Thymus (tissue), 11 donors: ENCODE measurements around the gene DMKN. TPM values are rescaled to one million over a fixed set of nuclear protein-coding genes. Genes with fewer than 3 reads are reported as not detected.

Source experiments
- DNase-seq, 9 donors: peaks; one replicate each; pipeline ENCODE4 v3.0.0-alpha.2; 2013; ENCODE audit warnings: low spot score in 9 of 9, low read depth in 6 of 9, missing footprints in 1 of 9
- H3K27ac ChIP-seq, 2 donors: one replicate each; pipeline ENCODE4 v1.5.1; 2013; ENCODE audit warnings: control low read depth in 1 of 2, low read depth in 1 of 2, low read length in 1 of 2, mild to moderate bottlenecking in 1 of 2, moderate library complexity in 1 of 2
- H3K27me3 ChIP-seq, 2 donors: one replicate each; pipeline ENCODE4 v1.5.1; 2013; ENCODE audit warnings: low read length in 1 of 2; ENCODE audit not compliant: control insufficient read depth in 2 of 2, insufficient read depth in 1 of 2
- H3K36me3 ChIP-seq, 2 donors: one replicate each; pipeline ENCODE4 v1.5.1; 2013; ENCODE audit warnings: low read length in 1 of 2, mild to moderate bottlenecking in 1 of 2, moderate library complexity in 1 of 2; ENCODE audit not compliant: control insufficient read depth in 2 of 2, insufficient read depth in 2 of 2
- H3K4me1 ChIP-seq, 2 donors: one replicate each; pipeline ENCODE4 v1.5.1; 2013; ENCODE audit warnings: low read length in 2 of 2; ENCODE audit not compliant: control insufficient read depth in 2 of 2, insufficient read depth in 2 of 2
- H3K4me3 ChIP-seq, 2 donors: one replicate each; pipeline ENCODE4 v1.5.1; 2013; ENCODE audit warnings: low read length in 2 of 2, control low read depth in 1 of 2, mild to moderate bottlenecking in 1 of 2
- H3K9me3 ChIP-seq, 2 donors: one replicate each; pipeline ENCODE4 v1.5.1; 2013; ENCODE audit warnings: low read length in 1 of 2, mild to moderate bottlenecking in 1 of 2; ENCODE audit not compliant: control insufficient read depth in 2 of 2, insufficient read depth in 1 of 2
- WGBS: extraction: QIAGEN DNeasy Blood & Tissue Kit; methylation state at CpG from one replicate; pipeline ENCODE4 v1.1.7; 2013; 5-methylcytosine and 5-hydroxymethylcytosine counted together
- polyA plus RNA-seq: library from polyadenylated mRNA; stranded (reverse); fragments of 200-250 nt; gene quantifications from one replicate; pipeline ENCODE4 v1.2.3, GENCODE V29; 2013
- total RNA-seq: library from RNA; stranded (reverse); fragments of 120-200 nt; gene quantifications from one replicate; pipeline ENCODE4 v1.2.4, GENCODE V29; 2013
- donor health status: healthy.

The DMKN gene
- total and polyA plus RNA-seq, 2 donors, result 23.2 to 175 TPM

DNA sequence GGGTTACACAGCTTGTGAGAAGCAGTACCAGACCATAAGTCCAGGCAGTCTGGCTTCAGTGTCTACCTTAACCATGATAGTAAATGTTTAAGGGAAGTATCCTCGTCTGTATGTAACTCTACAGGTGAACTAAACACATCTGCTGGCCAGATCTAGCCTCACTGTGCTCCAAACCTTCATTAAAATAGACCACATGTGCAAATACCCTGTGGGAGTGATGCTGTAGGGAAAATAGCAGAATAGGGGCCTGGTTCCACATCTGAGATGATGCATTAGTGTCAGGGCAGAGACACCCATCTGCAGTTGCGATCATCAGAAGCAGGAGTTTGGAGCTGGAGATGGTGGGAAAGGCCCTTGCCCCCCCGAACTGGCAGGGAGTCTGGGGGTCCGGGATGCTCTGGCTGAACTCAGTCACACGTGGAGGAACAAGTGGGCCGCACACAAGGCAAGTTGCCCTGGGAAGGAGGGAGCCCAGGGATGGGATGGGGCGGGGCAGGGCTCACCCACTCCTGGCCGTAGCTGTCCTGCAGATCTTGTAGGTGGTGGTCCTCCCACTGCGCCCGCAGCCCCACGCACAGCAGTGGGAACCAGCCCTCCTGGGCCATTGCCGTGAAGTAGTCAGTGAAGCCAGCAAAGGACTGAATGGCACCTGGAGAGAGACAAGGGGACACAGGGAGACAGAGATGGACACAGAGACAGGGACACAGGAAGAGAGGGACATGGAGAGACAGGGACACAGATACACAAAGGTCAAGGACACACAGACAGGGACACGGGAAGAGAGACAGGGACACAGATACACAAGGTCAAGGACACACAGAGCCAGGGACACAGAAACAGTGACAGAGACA is 39.3 kb upstream of the DMKN start:
- Histone ChIP-seq H3K27ac (no peak overlapping the region), H3K9me3 (no peaks in the 10 kb centered on the region), H3K27me3 (peaks cover 1 to 25% of the 10 kb centered on the region in 2 donors), H3K4me3 (no peak overlapping the region), H3K36me3 (no peaks in the 10 kb centered on the region), H3K4me1 (no peaks in the 10 kb centered on the region)
- DNase-seq, result no peak
- WGBS, result 89% methylated on average over 13 of the region's 13 CpGs

DNA sequence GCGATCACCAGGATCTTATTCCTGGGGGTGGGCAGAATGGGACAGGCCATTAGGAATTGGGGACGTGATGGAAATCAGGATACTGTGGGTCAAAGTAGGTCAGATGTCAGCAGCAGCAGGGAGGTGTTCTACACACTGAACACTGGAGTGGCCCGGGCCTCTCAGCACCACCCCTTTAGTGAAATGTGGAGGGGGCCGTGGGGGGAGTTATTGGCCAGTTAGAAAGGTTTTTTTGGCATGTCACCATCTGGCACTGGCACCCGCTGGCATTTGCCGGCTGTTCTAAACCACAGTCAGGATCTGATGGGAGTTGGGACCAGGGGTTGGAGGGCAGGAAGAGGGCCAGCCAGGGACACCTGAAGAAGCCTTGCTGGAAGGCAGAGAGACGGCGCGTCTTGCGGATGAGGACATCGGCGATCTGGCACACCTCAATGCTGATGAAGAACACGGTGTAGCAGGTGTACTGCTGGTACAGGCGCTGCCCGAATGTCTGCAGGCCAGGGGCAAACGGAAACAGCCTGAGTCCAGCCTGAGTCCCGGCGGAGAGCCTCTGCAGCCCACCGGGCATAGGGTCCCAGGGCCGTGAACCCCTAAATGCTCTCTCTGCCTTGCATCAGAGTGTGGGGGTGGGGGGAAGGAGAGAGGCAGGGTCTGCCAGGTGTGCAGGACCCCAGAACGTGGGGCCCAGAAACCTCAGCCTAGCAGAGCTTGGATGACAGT is 37.8 kb upstream of the DMKN start:
- no peak overlapping the region for H3K27ac ChIP-seq
- no peaks in the 10 kb centered on the region for H3K9me3 ChIP-seq
- WGBS, result 95% methylated on average over 21 of the region's 21 CpGs
- no peak for DNase-seq
- peaks cover 3 to 7% of the 10 kb centered on the region in 2 donors for H3K4me1 ChIP-seq
- H3K4me3 ChIP-seq, result no peak overlapping the region
- peaks cover 0 to 4% of the 10 kb centered on the region in 2 donors for H3K36me3 ChIP-seq
- H3K27me3 ChIP-seq, result peaks cover 0 to 12% of the 10 kb centered on the region in 2 donors

DNA sequence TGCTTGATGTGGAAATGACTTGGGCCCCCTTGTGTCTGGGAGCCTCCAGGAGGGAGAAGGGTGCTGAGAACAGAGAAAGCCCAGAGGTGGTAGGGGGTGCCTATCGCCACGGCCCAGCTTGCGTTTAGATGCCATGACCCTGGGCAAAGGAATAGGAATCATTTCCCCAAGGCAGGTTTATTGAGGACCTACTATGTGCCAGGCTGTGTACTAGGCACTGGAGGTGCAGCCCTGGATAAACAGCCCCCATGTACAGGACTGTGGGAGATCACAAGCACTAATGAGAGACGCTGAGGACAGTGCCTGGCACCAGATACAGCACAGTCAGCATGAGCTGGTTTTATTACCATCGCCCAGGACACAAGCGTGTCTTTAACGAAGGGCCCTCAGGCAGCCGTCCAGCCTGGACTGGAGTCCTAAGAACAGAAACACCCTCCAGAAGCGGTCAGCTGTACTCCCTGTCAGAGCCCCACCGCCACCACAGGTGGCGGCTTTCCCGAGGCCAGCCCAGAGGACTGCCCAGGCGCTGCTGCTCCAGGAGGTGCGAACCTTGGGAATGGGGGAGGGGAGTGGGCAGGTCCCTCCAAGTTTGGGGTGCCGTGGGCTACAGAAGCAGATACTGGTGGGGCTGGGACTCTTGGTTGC is 36.6 kb upstream of the DMKN start:
- 96% methylated on average over 15 of the region's 15 CpGs for WGBS
- Histone ChIP-seq H3K27ac (no peak overlapping the region), H3K9me3 (no peaks in the 10 kb centered on the region), H3K4me1 (peaks cover 8 to 13% of the 10 kb centered on the region in 2 donors), H3K4me3 (no peak overlapping the region), H3K36me3 (peaks cover 0 to 4% of the 10 kb centered on the region in 2 donors), H3K27me3 (peaks cover 0 to 3% of the 10 kb centered on the region in 2 donors)
- no peak for DNase-seq

DNA sequence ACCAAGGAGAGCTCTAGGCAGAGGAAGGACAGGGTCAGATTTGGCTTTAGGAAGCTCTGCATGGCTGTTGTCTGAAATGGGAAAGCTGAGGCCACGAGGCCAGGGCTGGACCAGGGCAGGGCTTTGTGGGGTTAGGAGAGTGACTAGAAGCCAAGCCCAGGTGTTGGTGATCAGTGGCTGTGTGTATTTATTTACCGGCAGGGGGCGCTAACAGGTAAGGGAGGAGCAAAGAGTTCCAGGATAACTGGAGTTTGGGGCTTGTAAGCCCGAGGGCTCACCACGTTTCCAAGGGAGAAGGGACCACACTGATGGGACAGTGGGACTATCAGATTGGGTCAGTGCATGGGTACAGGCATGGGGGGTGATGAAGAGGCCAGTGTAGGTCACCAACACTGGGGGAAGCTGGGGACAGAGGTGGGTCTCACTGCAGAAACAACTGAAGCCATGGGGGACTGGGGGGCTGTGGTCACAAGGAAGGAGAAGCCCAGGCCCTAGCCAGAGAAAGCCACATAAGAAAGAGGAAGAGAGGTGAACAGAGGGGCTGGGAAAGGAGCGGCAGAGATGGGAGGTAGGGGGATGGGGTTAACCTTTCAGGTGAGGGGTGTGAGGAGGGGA is 35.8 kb upstream of the DMKN start:
- Histone ChIP-seq H3K36me3 (peaks cover 0 to 4% of the 10 kb centered on the region in 2 donors), H3K27me3 (no peaks in the 10 kb centered on the region), H3K4me1 (peaks cover 8 to 19% of the 10 kb centered on the region in 2 donors), H3K4me3 (no peak overlapping the region), H3K27ac (no peak overlapping the region), H3K9me3 (no peaks in the 10 kb centered on the region)
- peak in 5 of 9 donors; percentile 43 to 78 (median 63) for DNase-seq
- 33% methylated on average over 6 of the region's 6 CpGs for WGBS

DNA sequence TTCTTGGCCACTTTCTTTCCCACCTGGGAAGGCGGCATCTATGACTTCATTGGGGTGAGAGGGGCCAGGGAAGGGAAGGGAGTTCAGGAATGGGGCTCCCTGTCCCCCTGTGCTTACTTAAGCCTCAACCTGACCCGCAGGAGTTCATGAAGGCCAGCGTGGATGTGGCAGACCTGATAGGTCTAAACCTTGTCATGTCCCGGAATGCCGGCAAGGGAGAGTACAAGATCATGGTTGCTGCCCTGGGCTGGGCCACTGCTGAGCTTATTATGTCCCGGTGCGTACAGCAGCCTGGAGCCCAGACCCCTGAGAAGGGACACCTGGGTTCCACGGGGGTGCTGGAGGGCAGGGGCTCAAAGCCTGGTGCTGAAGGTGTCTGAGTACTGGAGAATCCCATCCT is 33.1 kb upstream of the DMKN start:
- Histone ChIP-seq H3K27me3 (no peaks in the 10 kb centered on the region), H3K27ac (no peak overlapping the region), H3K9me3 (no peaks in the 10 kb centered on the region), H3K4me3 (peak overlapping the region; percentile 65 to 92), H3K36me3 (peaks cover 0 to 4% of the 10 kb centered on the region in 2 donors), H3K4me1 (peaks cover 8 to 19% of the 10 kb centered on the region in 2 donors)
- WGBS, result 96% methylated on average over 8 of the region's 8 CpGs
- no peak for DNase-seq

DNA sequence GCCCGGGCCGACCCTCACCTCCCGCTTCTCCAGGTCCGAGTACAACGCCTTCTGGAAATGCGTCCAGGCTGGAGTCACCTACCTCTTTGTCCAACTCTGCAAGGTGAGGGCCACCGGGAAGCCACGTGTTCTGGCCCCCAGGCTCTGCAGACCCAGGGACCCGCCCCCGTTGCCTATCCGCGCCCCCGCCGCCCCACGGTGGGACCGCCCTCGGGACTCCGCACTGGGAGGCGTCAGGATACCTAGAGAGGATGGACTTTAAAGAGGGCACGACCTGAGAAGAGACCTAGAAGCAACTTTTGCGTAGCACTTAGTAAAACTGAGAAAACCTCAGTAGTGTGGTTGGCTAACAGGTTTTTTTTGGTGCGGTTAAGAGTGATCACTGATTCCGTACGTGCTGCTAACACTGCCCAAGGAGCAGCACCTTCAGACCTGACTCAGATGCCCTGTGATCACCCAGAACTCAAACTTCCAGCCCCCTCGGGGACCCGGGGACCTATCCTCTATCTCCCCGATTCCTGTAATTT is 32.5 kb upstream of the DMKN start:
- H3K4me3 ChIP-seq, result peak overlapping the region; percentile 65 to 92
- peak overlapping the region in 1 of 2 donors; percentile 37 for H3K27ac ChIP-seq
- no peaks in the 10 kb centered on the region for H3K27me3 ChIP-seq
- no peak for DNase-seq
- 2% methylated on average over 27 of the region's 27 CpGs for WGBS
- peaks cover 8 to 19% of the 10 kb centered on the region in 2 donors for H3K4me1 ChIP-seq
- H3K36me3 ChIP-seq, result peaks cover 0 to 4% of the 10 kb centered on the region in 2 donors
- no peaks in the 10 kb centered on the region for H3K9me3 ChIP-seq

DNA sequence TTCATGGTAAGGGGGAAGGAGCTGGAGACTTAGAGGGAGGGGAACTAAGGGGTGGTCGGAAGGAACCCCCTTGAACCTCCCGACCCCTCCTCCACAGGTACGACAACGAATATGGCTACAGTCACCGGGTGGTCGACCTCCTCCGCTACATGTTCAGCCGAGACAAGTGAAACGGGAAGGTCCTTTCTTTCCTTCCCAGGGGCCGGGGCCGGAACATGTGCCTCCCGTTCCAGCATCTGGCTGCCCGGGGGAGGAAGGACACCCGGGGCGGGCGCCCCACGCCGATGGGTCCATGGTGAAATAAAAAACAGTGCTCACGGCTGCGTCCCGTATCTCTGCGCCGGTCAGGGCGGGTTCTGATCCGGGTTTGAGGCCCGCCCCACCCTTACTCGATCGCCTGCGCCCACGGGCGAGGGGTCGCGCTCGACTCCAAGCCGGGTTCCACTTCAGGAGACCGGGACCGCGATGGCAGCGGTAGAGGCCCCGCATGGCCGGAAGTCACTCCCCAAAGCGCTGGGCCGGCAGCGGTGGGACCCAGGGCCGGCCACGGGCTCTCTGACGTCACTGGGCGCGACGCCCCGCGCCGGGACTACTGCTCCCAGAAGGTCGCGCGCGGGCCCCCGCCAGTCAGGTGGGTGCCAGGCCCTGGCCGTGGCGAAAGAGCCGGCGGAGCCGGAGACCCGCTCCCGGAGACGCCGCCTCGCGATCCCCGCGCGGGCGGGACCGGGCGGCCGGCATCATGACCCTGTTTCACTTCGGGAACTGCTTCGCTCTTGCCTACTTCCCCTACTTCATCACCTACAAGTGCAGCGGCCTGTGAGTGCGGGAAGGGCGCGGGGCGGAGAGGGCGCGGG is 31.8 kb upstream of the DMKN start, which contains the start of gene TMEM147:
TSS of gene TMEM147 (plus strand) at position 626 of the 854 bp plus-strand sequence. CDS start at position 740, 114 bp downstream.
- Histone ChIP-seq H3K4me3 (peak within 1 kb of the TSS; percentile 65 to 92), H3K4me1 (peaks cover 8 to 19% of the 10 kb centered on the region in 2 donors), H3K36me3 (peaks cover 0 to 4% of the 10 kb centered on the region in 2 donors), H3K9me3 (no peaks in the 10 kb centered on the region), H3K27me3 (no peaks in the 10 kb centered on the region), H3K27ac (peak within 1 kb of the TSS; percentile 37 to 86)
- under 1% methylated on average over 85 of the region's 85 CpGs for WGBS
- DNase-seq, result peak in 8 of 9 donors; percentile 44 to 84 (median 62)
